Ovary (tissue), 3 donors: ENCODE data around the gene HHIPL1.

Experiments used
- CTCF ChIP-seq, 3 donors: fragments of 450-650 bp in 2 of 3; fragments of 200-600 bp in 1 of 3; IDR thresholded peaks; one replicate each; pipeline versions ENCODE4 v1.5.1 to v1.8.0; 2016 to 2022; ENCODE audit warnings: antibody characterized with exemption in 3 of 3, mild to moderate bottlenecking in 1 of 3
- EP300 ChIP-seq: sonication (generic); formaldehyde crosslinking; IDR thresholded peaks from one replicate; pipeline ENCODE4 v1.6.1; 2017; ENCODE audit warnings: antibody characterized with exemption
- POLR2A ChIP-seq: fragments of 450-650 bp; IDR thresholded peaks from one replicate; pipeline ENCODE4 v1.6.1; 2017; ENCODE audit warnings: antibody characterized with exemption, mild to moderate bottlenecking, moderate library complexity
- donor health status: DM: no; HTN: no; CAD: no.

GRCh38 chr14:99658218-99658845, 13.4 kb downstream of the HHIPL1 start:
- no peak for TF ChIP-seq POLR2A
- TF ChIP-seq EP300, result no peak
- TF ChIP-seq CTCF (IDR thresholded peaks at IDR 0.05), result no peak
